Measurements from ENCODE around the gene EIF4G1.
A peak's percentile ranks its signal among the peaks of the same experiment; 100 is the strongest.

The EIF4G1 gene

GRCh38 chr3:184317201-184317600, 2.8 kb downstream of the EIF4G1 start:
- Histone ChIP-seq H3K27me3 (ENCODE audit: control insufficient read depth, low read length) (no peaks in the 10 kb centered on the region), H3F3A (ENCODE audit: control insufficient read depth, insufficient read depth) (no peaks in the 10 kb centered on the region; the same call in 1 of the 2 replicates), H3K9me2 (replicated peaks; ENCODE audit: control insufficient read depth, low read length) (no peaks in the 10 kb centered on the region), H3K79me2 (ENCODE audit: control insufficient read depth, low read length) (peaks cover 73% of the 10 kb centered on the region), H3K9me3 (ENCODE audit: control insufficient read depth, insufficient read depth, low read length) (no peaks in the 10 kb centered on the region), H3K36me3 (ENCODE audit: control insufficient read depth, low read length) (peaks cover 73% of the 10 kb centered on the region), H4K20me1 (ENCODE audit: control insufficient read depth, insufficient read depth, low read depth, low read length) (peaks cover 47% of the 10 kb centered on the region), H3K4me2 (ENCODE audit: low read length) (peak overlapping the region; percentile 77), H3K27ac (ENCODE audit: low read depth, low read length) (no peak overlapping the region), H3K4me1 (ENCODE audit: control insufficient read depth, low read length) (peaks cover 30% of the 10 kb centered on the region), H3K4me3 (ENCODE audit: low read length) (peak overlapping the region; percentile 79; the same call in 1 of the 2 replicates)
- TF ChIP-seq CTCF (IDR thresholded peaks at IDR 0.05; ENCODE audit: low read depth, low read length, poor library complexity, severe bottlenecking) (no peak), EZH2phosphoT487 (IDR thresholded peaks at IDR 0.05; ENCODE audit: borderline replicate concordance, low read length) (no peak)

- no peaks in the 10 kb centered on the region for H3K9me2 ChIP-seq (replicated peaks; ENCODE audit: control insufficient read depth, low read length)
- H3K79me2 ChIP-seq (ENCODE audit: control insufficient read depth, low read length): peaks cover 83% of the 10 kb centered on the region
- peaks cover 50% of the 10 kb centered on the region for H4K20me1 ChIP-seq (ENCODE audit: control insufficient read depth, insufficient read depth, low read depth, low read length)
- H3K4me2 ChIP-seq (ENCODE audit: low read length): no peak overlapping the region
- no peaks in the 10 kb centered on the region for H3K9me3 ChIP-seq (ENCODE audit: control insufficient read depth, insufficient read depth, low read length)
- no peak overlapping the region for H3K27ac ChIP-seq (ENCODE audit: low read depth, low read length)
- no peaks in the 10 kb centered on the region; the same call in 1 of the 2 replicates for H3F3A ChIP-seq (ENCODE audit: control insufficient read depth, insufficient read depth)
- TF ChIP-seq CTCF (IDR thresholded peaks at IDR 0.05; ENCODE audit: low read depth, low read length, poor library complexity, severe bottlenecking): no peak
- TF ChIP-seq EZH2phosphoT487 (IDR thresholded peaks at IDR 0.05; ENCODE audit: borderline replicate concordance, low read length): no peak
- peaks cover 99% of the 10 kb centered on the region for H3K36me3 ChIP-seq (ENCODE audit: control insufficient read depth, low read length)
- H3K4me1 ChIP-seq (ENCODE audit: control insufficient read depth, low read length): peaks cover 23% of the 10 kb centered on the region
- no peaks in the 10 kb centered on the region for H3K27me3 ChIP-seq (ENCODE audit: control insufficient read depth, low read length)
- no peak overlapping the region for H3K4me3 ChIP-seq (ENCODE audit: low read length)
Observed at GRCh38 chr3:184320104-184320445, 5.7 kb downstream of the EIF4G1 start.

DNA sequence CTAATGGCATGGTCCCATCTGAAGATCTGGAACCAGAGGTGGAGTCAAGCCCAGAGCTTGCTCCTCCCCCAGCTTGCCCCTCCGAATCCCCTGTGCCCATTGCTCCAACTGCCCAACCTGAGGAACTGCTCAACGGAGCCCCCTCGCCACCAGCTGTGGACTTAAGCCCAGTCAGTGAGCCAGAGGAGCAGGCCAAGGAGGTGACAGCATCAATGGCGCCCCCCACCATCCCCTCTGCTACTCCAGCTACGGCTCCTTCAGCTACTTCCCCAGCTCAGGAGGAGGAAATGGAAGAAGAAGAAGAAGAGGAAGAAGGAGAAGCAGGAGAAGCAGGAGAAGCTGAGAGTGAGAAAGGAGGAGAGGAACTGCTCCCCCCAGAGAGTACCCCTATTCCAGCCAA, 7.3 kb downstream of the EIF4G1 start:
- Histone ChIP-seq H3K79me2 (ENCODE audit: control insufficient read depth, low read length) (peaks cover 77% of the 10 kb centered on the region), H3K4me2 (ENCODE audit: low read length) (no peak overlapping the region), H4K20me1 (ENCODE audit: control insufficient read depth, insufficient read depth, low read depth, low read length) (peaks cover 43% of the 10 kb centered on the region), H3K36me3 (ENCODE audit: control insufficient read depth, low read length) (peaks cover 99% of the 10 kb centered on the region), H3K27me3 (ENCODE audit: control insufficient read depth, low read length) (no peaks in the 10 kb centered on the region), H3K27ac (ENCODE audit: low read depth, low read length) (no peak overlapping the region), H3F3A (ENCODE audit: control insufficient read depth, insufficient read depth) (no peaks in the 10 kb centered on the region; the same call in 1 of the 2 replicates), H3K4me1 (ENCODE audit: control insufficient read depth, low read length) (peaks cover 15% of the 10 kb centered on the region), H3K9me3 (ENCODE audit: control insufficient read depth, insufficient read depth, low read length) (no peaks in the 10 kb centered on the region), H3K4me3 (ENCODE audit: low read length) (no peak overlapping the region), H3K9me2 (replicated peaks; ENCODE audit: control insufficient read depth, low read length) (no peaks in the 10 kb centered on the region)
- TF ChIP-seq CTCF (IDR thresholded peaks at IDR 0.05; ENCODE audit: low read depth, low read length, poor library complexity, severe bottlenecking) (no peak), EZH2phosphoT487 (IDR thresholded peaks at IDR 0.05; ENCODE audit: borderline replicate concordance, low read length) (no peak)
